Right atrium auricular region (tissue), 2 donors: ENCODE data around the gene BABAM2. TPM values are rescaled to one million over a fixed set of nuclear protein-coding genes. Genes with fewer than 3 reads are reported as not detected.
A peak's percentile ranks its signal among the peaks of the same experiment; 100 is the strongest.

Source experiments
- DNase-seq: peaks from one replicate; pipeline ENCODE4 v3.0.0-alpha.2; 2019; ENCODE audit warnings: low spot score
- H3K27ac ChIP-seq, 2 donors: fragments of 200-600 bp; sonication (generic); 1 replicate in 1 of 2; 2 replicates in 1 of 2; pipeline ENCODE4 v1.5.1; 2016 to 2019
- H3K27me3 ChIP-seq, 2 donors: fragments of 200-600 bp; sonication (generic); one replicate each; pipeline versions ENCODE4 v1.5.1 to v1.6.0; 2017 to 2019
- H3K36me3 ChIP-seq: fragments of 200-600 bp; sonication (generic); one replicate; pipeline ENCODE4 v1.5.1; 2016
- H3K4me1 ChIP-seq, 2 donors: fragments of 200-600 bp; sonication (generic); one replicate each; pipeline versions ENCODE4 v1.5.1 to v1.6.0; 2017 to 2019
- H3K4me3 ChIP-seq, 2 donors: fragments of 200-600 bp; sonication (generic); 1 replicate in 1 of 2; 2 replicates in 1 of 2; pipeline ENCODE4 v1.5.1; 2017 to 2019; ENCODE audit warnings: mild to moderate bottlenecking in 1 of 2, moderate library complexity in 1 of 2
- H3K9me3 ChIP-seq, 2 donors: fragments of 200-600 bp; sonication (generic); one replicate each; pipeline ENCODE4 v1.5.1; 2019
- total RNA-seq, 2 donors: library from RNA; depleted of rRNA; stranded (reverse); fragments of >200 nt; gene quantifications; one replicate each; pipeline ENCODE4 v1.1.0, GENCODE V29; 2016
- TF ChIP-seq, protein P1 (sequence below), 2 donors: fragments of 200-600 bp; sonication (generic); IDR thresholded peaks; one replicate each; pipeline ENCODE4 v1.5.1; 2019; ENCODE audit warnings: antibody characterized with exemption in 2 of 2

The BABAM2 gene
- total RNA-seq, 2 donors from 2014 or later = 58.8 to 60.6 TPM

DNA sequence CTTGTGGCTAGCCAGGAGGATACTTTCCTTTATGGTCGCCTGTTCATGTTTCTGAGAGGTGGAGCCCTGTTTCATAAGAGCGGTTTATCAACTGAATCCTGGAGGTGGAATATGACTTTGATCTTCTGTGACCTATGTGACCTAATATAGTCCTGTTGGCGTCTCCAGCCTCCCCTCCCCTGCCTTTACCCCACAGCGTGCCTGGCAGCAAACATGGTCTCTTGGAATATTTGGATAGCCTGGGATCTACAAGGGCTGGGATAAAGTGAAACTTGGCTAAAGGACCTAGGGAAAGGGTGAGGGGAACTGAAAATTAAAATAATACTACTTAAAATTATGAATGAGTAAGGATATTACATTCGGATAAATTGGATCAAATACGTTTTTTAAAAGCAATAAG lies 246.0 kb downstream of the BABAM2 start:
- no peaks in the 10 kb centered on the region for H3K9me3 ChIP-seq
- peaks cover 0 to 20% of the 10 kb centered on the region in 2 donors for H3K4me1 ChIP-seq
- TF ChIP-seq, protein P1, sequence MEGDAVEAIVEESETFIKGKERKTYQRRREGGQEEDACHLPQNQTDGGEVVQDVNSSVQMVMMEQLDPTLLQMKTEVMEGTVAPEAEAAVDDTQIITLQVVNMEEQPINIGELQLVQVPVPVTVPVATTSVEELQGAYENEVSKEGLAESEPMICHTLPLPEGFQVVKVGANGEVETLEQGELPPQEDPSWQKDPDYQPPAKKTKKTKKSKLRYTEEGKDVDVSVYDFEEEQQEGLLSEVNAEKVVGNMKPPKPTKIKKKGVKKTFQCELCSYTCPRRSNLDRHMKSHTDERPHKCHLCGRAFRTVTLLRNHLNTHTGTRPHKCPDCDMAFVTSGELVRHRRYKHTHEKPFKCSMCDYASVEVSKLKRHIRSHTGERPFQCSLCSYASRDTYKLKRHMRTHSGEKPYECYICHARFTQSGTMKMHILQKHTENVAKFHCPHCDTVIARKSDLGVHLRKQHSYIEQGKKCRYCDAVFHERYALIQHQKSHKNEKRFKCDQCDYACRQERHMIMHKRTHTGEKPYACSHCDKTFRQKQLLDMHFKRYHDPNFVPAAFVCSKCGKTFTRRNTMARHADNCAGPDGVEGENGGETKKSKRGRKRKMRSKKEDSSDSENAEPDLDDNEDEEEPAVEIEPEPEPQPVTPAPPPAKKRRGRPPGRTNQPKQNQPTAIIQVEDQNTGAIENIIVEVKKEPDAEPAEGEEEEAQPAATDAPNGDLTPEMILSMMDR (IDR thresholded peaks at IDR 0.05) = no peak
- no peak for DNase-seq
- no peaks in the 10 kb centered on the region for H3K36me3 ChIP-seq
- no peaks in the 10 kb centered on the region for H3K27me3 ChIP-seq
- peak overlapping the region in 1 of 2 donors; percentile 25 for H3K27ac ChIP-seq
- H3K4me3 ChIP-seq = no peak overlapping the region

DNA sequence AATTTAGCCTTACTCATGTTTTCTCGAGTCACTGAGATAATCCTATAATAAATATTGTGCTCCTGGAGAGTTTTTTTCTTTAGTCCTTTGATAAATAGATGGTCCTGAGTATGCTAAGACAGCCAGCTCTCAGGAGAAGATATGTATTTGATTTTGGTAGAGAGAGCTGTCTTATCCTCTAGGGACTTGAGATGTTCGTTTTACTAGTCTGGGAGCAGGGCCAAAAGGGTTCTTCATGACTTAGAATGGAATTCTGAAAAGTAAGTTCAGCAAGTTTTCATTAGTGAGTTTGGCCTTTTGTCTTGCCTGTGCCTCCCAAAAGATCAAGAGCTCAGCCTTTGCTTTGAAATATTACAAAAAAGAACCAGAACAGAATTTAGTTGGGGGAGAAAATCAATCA lies 246.7 kb downstream of the BABAM2 start:
- Histone ChIP-seq H3K4me1 (peaks cover 0 to 20% of the 10 kb centered on the region in 2 donors), H3K36me3 (no peaks in the 10 kb centered on the region), H3K27ac (peak overlapping the region in 1 of 2 donors; percentile 40), H3K27me3 (no peaks in the 10 kb centered on the region), H3K4me3 (no peak overlapping the region), H3K9me3 (no peaks in the 10 kb centered on the region)
- DNase-seq = no peak
- TF ChIP-seq, protein P1 (IDR thresholded peaks at IDR 0.05) = no peak

DNA sequence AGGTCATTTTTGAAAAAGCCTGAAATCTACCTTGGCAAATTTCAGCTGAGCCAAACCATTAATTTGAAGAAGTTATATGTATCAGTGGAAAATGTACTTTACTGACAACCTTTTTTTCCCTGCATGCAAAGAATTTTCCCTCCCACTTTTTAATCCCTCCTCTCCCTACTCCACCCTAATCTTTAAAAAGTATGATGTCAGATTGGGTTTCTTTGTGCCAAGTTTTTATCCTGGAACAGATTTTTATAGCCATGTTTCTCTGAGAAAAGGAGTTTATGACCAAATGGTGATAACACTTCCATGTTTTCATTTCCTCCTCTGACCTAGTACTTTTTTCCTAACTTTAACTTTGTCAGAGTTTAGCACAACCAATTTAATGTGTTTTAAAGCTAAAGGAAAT lies 251.9 kb downstream of the BABAM2 start:
- Histone ChIP-seq H3K27ac (peak overlapping the region in 1 of 2 donors; percentile 0), H3K27me3 (no peaks in the 10 kb centered on the region), H3K36me3 (no peaks in the 10 kb centered on the region), H3K4me3 (no peak overlapping the region), H3K9me3 (no peaks in the 10 kb centered on the region), H3K4me1 (peaks cover 0 to 4% of the 10 kb centered on the region in 2 donors)
- TF ChIP-seq, protein P1 (IDR thresholded peaks at IDR 0.05) = no peak
- no peak for DNase-seq

GRCh38 chr2:28148000-28148399 lies 257.5 kb downstream of the BABAM2 start:
- Histone ChIP-seq H3K4me1 (peaks cover 0 to 12% of the 10 kb centered on the region in 2 donors), H3K27ac (no peak overlapping the region), H3K36me3 (no peaks in the 10 kb centered on the region), H3K27me3 (no peaks in the 10 kb centered on the region), H3K9me3 (no peaks in the 10 kb centered on the region), H3K4me3 (no peak overlapping the region)
- DNase-seq = no peak
- TF ChIP-seq, protein P1 (IDR thresholded peaks at IDR 0.05) = no peak

- Histone ChIP-seq H3K27ac (no peak overlapping the region), H3K27me3 (no peaks in the 10 kb centered on the region), H3K36me3 (no peaks in the 10 kb centered on the region), H3K4me1 (peaks cover 0 to 12% of the 10 kb centered on the region in 2 donors), H3K9me3 (no peaks in the 10 kb centered on the region), H3K4me3 (no peak overlapping the region)
- TF ChIP-seq, protein P1 (IDR thresholded peaks at IDR 0.05) = no peak
- no peak for DNase-seq
Measured at GRCh38 chr2:28148566-28148965, 258.0 kb downstream of the BABAM2 start.

- Histone ChIP-seq H3K4me3 (no peak overlapping the region), H3K27me3 (no peaks in the 10 kb centered on the region), H3K9me3 (peaks cover 0 to 3% of the 10 kb centered on the region in 2 donors), H3K4me1 (peaks cover 0 to 12% of the 10 kb centered on the region in 2 donors), H3K27ac (no peak overlapping the region), H3K36me3 (no peaks in the 10 kb centered on the region)
- TF ChIP-seq, protein P1 (IDR thresholded peaks at IDR 0.05) = no peak
- no peak for DNase-seq
Measured at GRCh38 chr2:28150236-28150915, 259.8 kb downstream of the BABAM2 start.
